Effector memory CD8-positive, alpha-beta T cell (primary cell): ENCODE results near the gene CSPG4.

Experiments
- ATAC-seq: fragments of 150-1000 bp; cut with Tn5 transposase; replicated peaks from 2 replicates; pipeline ENCODE4 v1.10.0; 2021; ENCODE audit warnings: mild to moderate bottlenecking, moderate library complexity
- DNase-seq, 3 experiments: peaks; one replicate each; pipeline ENCODE4 v3.0.0; 2021
- H3K27ac Mint-ChIP-seq, 2 donors: one replicate each; pipeline ENCODE4 v1.8.0; 2022; ENCODE audit warnings: mild to moderate bottlenecking in 2 of 2, mixed read lengths in 2 of 2, moderate library complexity in 2 of 2
- H3K27me3 Mint-ChIP-seq, 2 donors: one replicate each; pipeline ENCODE4 v1.8.0; 2022; ENCODE audit warnings: mixed read lengths in 2 of 2
- H3K36me3 Mint-ChIP-seq: one replicate; pipeline ENCODE4 v1.8.0; 2022; ENCODE audit warnings: mild to moderate bottlenecking, moderate library complexity, mixed read lengths; ENCODE audit not compliant: insufficient read depth
- H3K4me1 Mint-ChIP-seq, 2 donors: one replicate each; pipeline ENCODE4 v1.8.0; 2022; ENCODE audit warnings: low read depth in 2 of 2, mixed read lengths in 2 of 2
- H3K4me3 Mint-ChIP-seq, 2 donors: one replicate each; pipeline ENCODE4 v1.8.0; 2022; ENCODE audit warnings: mild to moderate bottlenecking in 2 of 2, mixed read lengths in 2 of 2, moderate library complexity in 2 of 2
- H3K9me3 Mint-ChIP-seq, 2 donors: one replicate each; pipeline ENCODE4 v1.8.0; 2022; ENCODE audit warnings: mixed read lengths in 2 of 2

Gene CSPG4

GRCh38 chr15:75663931-75664421, 48.7 kb downstream of the CSPG4 start:
- DNase-seq (no peak), ATAC-seq (no peak)
- H3K36me3 Mint-ChIP-seq, result no peaks in the 10 kb centered on the region
- H3K27ac Mint-ChIP-seq, result no peak overlapping the region
- no peak overlapping the region for H3K4me3 Mint-ChIP-seq
- no peaks in the 10 kb centered on the region for H3K27me3 Mint-ChIP-seq
- peaks cover 0 to 4% of the 10 kb centered on the region in 2 donors for H3K4me1 Mint-ChIP-seq
- H3K9me3 Mint-ChIP-seq, result no peaks in the 10 kb centered on the region

- Mint-ChIP-seq H3K4me1 (peaks cover 0 to 4% of the 10 kb centered on the region in 2 donors), H3K36me3 (no peaks in the 10 kb centered on the region), H3K27me3 (no peaks in the 10 kb centered on the region), H3K9me3 (no peaks in the 10 kb centered on the region), H3K27ac (no peak overlapping the region), H3K4me3 (no peak overlapping the region)
- ATAC-seq (no peak), DNase-seq (no peak)
Measured at GRCh38 chr15:75662823-75663519, 49.7 kb downstream of the CSPG4 start.

- Mint-ChIP-seq H3K36me3 (no peaks in the 10 kb centered on the region), H3K27ac (peak overlapping the region; percentile 22 to 33), H3K4me1 (peaks cover 0 to 4% of the 10 kb centered on the region in 2 donors), H3K4me3 (no peak overlapping the region), H3K9me3 (no peaks in the 10 kb centered on the region), H3K27me3 (no peaks in the 10 kb centered on the region)
- ATAC-seq (no peak), DNase-seq (no peak)
Measured at GRCh38 chr15:75661756-75662140, 50.9 kb downstream of the CSPG4 start.

- Mint-ChIP-seq H3K4me1 (peaks cover 0 to 4% of the 10 kb centered on the region in 2 donors), H3K4me3 (no peak overlapping the region), H3K9me3 (no peaks in the 10 kb centered on the region), H3K27me3 (no peaks in the 10 kb centered on the region), H3K27ac (peak overlapping the region; percentile 22 to 33), H3K36me3 (no peaks in the 10 kb centered on the region)
- ATAC-seq (no peak), DNase-seq (no peak)
Measured at GRCh38 chr15:75661100-75661755, 51.4 kb downstream of the CSPG4 start.

GRCh38 chr15:75659928-75660645, 52.6 kb downstream of the CSPG4 start:
- DNase-seq (no peak), ATAC-seq (no peak)
- Mint-ChIP-seq H3K9me3 (no peaks in the 10 kb centered on the region), H3K4me3 (no peak overlapping the region), H3K27me3 (no peaks in the 10 kb centered on the region), H3K4me1 (no peaks in the 10 kb centered on the region), H3K36me3 (no peaks in the 10 kb centered on the region), H3K27ac (no peak overlapping the region)

- Mint-ChIP-seq H3K9me3 (no peaks in the 10 kb centered on the region), H3K36me3 (no peaks in the 10 kb centered on the region), H3K27me3 (no peaks in the 10 kb centered on the region), H3K4me1 (peaks cover 0 to 2% of the 10 kb centered on the region in 2 donors), H3K4me3 (no peak overlapping the region), H3K27ac (no peak overlapping the region)
- no peak for ATAC-seq
- DNase-seq, result no peak
Measured at GRCh38 chr15:75659141-75659771, 53.4 kb downstream of the CSPG4 start.

GRCh38 chr15:75656813-75657212, 55.8 kb downstream of the CSPG4 start:
- no peaks in the 10 kb centered on the region for H3K27me3 Mint-ChIP-seq
- no peak overlapping the region for H3K4me3 Mint-ChIP-seq
- DNase-seq, result no peak
- no peaks in the 10 kb centered on the region for H3K36me3 Mint-ChIP-seq
- no peak for ATAC-seq
- H3K4me1 Mint-ChIP-seq, result peaks cover 6 to 12% of the 10 kb centered on the region in 2 donors
- H3K27ac Mint-ChIP-seq, result no peak overlapping the region
- no peaks in the 10 kb centered on the region for H3K9me3 Mint-ChIP-seq

GRCh38 chr15:75656331-75656730, 56.3 kb downstream of the CSPG4 start:
- no peak overlapping the region for H3K4me3 Mint-ChIP-seq
- no peaks in the 10 kb centered on the region for H3K9me3 Mint-ChIP-seq
- H3K27me3 Mint-ChIP-seq, result no peaks in the 10 kb centered on the region
- ATAC-seq (no peak), DNase-seq (no peak)
- H3K4me1 Mint-ChIP-seq, result peaks cover 9 to 16% of the 10 kb centered on the region in 2 donors
- no peaks in the 10 kb centered on the region for H3K36me3 Mint-ChIP-seq
- H3K27ac Mint-ChIP-seq, result no peak overlapping the region

- Mint-ChIP-seq H3K9me3 (no peaks in the 10 kb centered on the region), H3K4me3 (no peak overlapping the region), H3K27ac (no peak overlapping the region), H3K4me1 (peaks cover 13 to 20% of the 10 kb centered on the region in 2 donors), H3K27me3 (no peaks in the 10 kb centered on the region), H3K36me3 (no peaks in the 10 kb centered on the region)
- ATAC-seq, result no peak
- no peak for DNase-seq
Measured at GRCh38 chr15:75655931-75656330, 56.7 kb downstream of the CSPG4 start.

- ATAC-seq, result no peak
- no peak overlapping the region for H3K4me3 Mint-ChIP-seq
- peak overlapping the region in 1 of 2 donors; percentile 27 for H3K27ac Mint-ChIP-seq
- H3K9me3 Mint-ChIP-seq, result no peaks in the 10 kb centered on the region
- DNase-seq, result no peak
- H3K27me3 Mint-ChIP-seq, result no peaks in the 10 kb centered on the region
- H3K36me3 Mint-ChIP-seq, result no peaks in the 10 kb centered on the region
- H3K4me1 Mint-ChIP-seq, result peaks cover 17 to 35% of the 10 kb centered on the region in 2 donors
Measured at GRCh38 chr15:75654201-75654907, 58.3 kb downstream of the CSPG4 start.

- H3K36me3 Mint-ChIP-seq, result no peaks in the 10 kb centered on the region
- peaks cover 22 to 41% of the 10 kb centered on the region in 2 donors for H3K4me1 Mint-ChIP-seq
- peak overlapping the region; percentile 9 to 79 for H3K27ac Mint-ChIP-seq
- H3K9me3 Mint-ChIP-seq, result no peaks in the 10 kb centered on the region
- no peak for ATAC-seq
- H3K27me3 Mint-ChIP-seq, result no peaks in the 10 kb centered on the region
- H3K4me3 Mint-ChIP-seq, result no peak overlapping the region
- no peak for DNase-seq
Measured at GRCh38 chr15:75653347-75653913, 59.2 kb downstream of the CSPG4 start.

GRCh38 chr15:75651810-75652543, 60.7 kb downstream of the CSPG4 start:
- peak overlapping the region; percentile 76 to 79 for H3K27ac Mint-ChIP-seq
- H3K4me1 Mint-ChIP-seq, result peaks cover 22 to 43% of the 10 kb centered on the region in 2 donors
- H3K4me3 Mint-ChIP-seq, result peak overlapping the region; percentile 17 to 41

More at GRCh38 chr15:75651810-75652543, 60.7 kb downstream of the CSPG4 start:
- H3K9me3 Mint-ChIP-seq, result no peaks in the 10 kb centered on the region
- H3K27me3 Mint-ChIP-seq, result no peaks in the 10 kb centered on the region
- no peaks in the 10 kb centered on the region for H3K36me3 Mint-ChIP-seq
- peak; percentile 38 for ATAC-seq
- no peak for DNase-seq
